HepG2 (cell line): Measurements from ENCODE around the gene PLCB1. TPM values are rescaled to one million over a fixed set of nuclear protein-coding genes. Genes with fewer than 3 reads are reported as not detected.

Experiments used
- ATF3 ChIP-seq: sonication (generic); formaldehyde crosslinking; IDR thresholded peaks from 2 replicates; pipeline ENCODE4 v1.4.0; 2020; ENCODE audit warnings: missing genetic modification reagents
- DDIT3 ChIP-seq: sonication (generic); formaldehyde crosslinking; IDR thresholded peaks from 2 replicates; pipeline ENCODE4 v1.4.0; 2020; ENCODE audit warnings: mild to moderate bottlenecking, missing genetic modification reagents
- EED ChIP-seq: sonication (generic); formaldehyde crosslinking; IDR thresholded peaks from 2 replicates; pipeline ENCODE4 v1.5.0; 2020; ENCODE audit warnings: mild to moderate bottlenecking, missing genetic modification reagents
- FOXM1 ChIP-seq: sonication (generic); formaldehyde crosslinking; IDR thresholded peaks from 2 replicates; pipeline ENCODE4 v1.5.0; 2020; ENCODE audit warnings: missing genetic modification reagents
- HHEX ChIP-seq: IDR thresholded peaks from 2 replicates; pipeline ENCODE4 v1.6.1; 2016; ENCODE audit warnings: control low read depth
- HMG20A ChIP-seq: IDR thresholded peaks from 2 replicates; pipeline ENCODE4 v1.6.1; 2016; ENCODE audit warnings: borderline replicate concordance
- JUN ChIP-seq: sonication (generic); formaldehyde crosslinking; IDR thresholded peaks from 2 replicates; pipeline ENCODE4 v1.4.0; 2020; ENCODE audit warnings: mild to moderate bottlenecking, missing genetic modification reagents
- KAT7 ChIP-seq: IDR thresholded peaks from 2 replicates; pipeline ENCODE4 v1.6.1; 2018; ENCODE audit warnings: borderline replicate concordance, missing compliant biosample characterization
- MAZ ChIP-seq, 2 experiments: sonication (generic) in 1 of 2; formaldehyde crosslinking in 1 of 2; IDR thresholded peaks; 2 replicates each; pipeline versions ENCODE4 v1.5.0 to v1.6.1; 2012 to 2020; ENCODE audit warnings: low read depth in 2 of 2, mild to moderate bottlenecking in 2 of 2, borderline replicate concordance in 1 of 2, improper control_type of control experiment in 1 of 2, low read length in 1 of 2, missing genetic modification reagents in 1 of 2, moderate library complexity in 1 of 2
- MEIS1 ChIP-seq: sonication (generic); formaldehyde crosslinking; IDR thresholded peaks from 2 replicates; pipeline ENCODE4 v1.9.0; 2021; ENCODE audit warnings: mild to moderate bottlenecking, missing genetic modification reagents, moderate library complexity, borderline replicate concordance
- MTF2 ChIP-seq: sonication (generic); formaldehyde crosslinking; IDR thresholded peaks from 2 replicates; pipeline ENCODE4 v1.5.0; 2020; ENCODE audit warnings: missing genetic modification reagents, borderline replicate concordance
- NFIB ChIP-seq: sonication (generic); formaldehyde crosslinking; IDR thresholded peaks from 2 replicates; pipeline ENCODE4 v1.9.0; 2021; ENCODE audit warnings: missing genetic modification reagents, mild to moderate bottlenecking, borderline replicate concordance
- NFYB ChIP-seq: sonication (generic); formaldehyde crosslinking; IDR thresholded peaks from 2 replicates; pipeline ENCODE4 v1.4.0; 2020; ENCODE audit warnings: missing genetic modification reagents
- SCMH1 ChIP-seq: sonication (generic); formaldehyde crosslinking; IDR thresholded peaks from 2 replicates; pipeline ENCODE4 v1.9.0; 2021; ENCODE audit warnings: missing genetic modification reagents, mild to moderate bottlenecking, borderline replicate concordance
- SMAD1 ChIP-seq: sonication (generic); formaldehyde crosslinking; IDR thresholded peaks from 2 replicates; pipeline ENCODE4 v1.4.0; 2020; ENCODE audit warnings: missing genetic modification reagents, low read depth, mild to moderate bottlenecking, borderline replicate concordance
- THAP8 ChIP-seq: sonication (generic); formaldehyde crosslinking; IDR thresholded peaks from 2 replicates; pipeline ENCODE4 v1.5.1; 2020; ENCODE audit warnings: missing genetic modification reagents, mild to moderate bottlenecking, borderline replicate concordance
- TOPORS ChIP-seq: sonication (generic); formaldehyde crosslinking; IDR thresholded peaks from 2 replicates; pipeline ENCODE4 v1.8.0; 2023; ENCODE audit warnings: mild to moderate bottlenecking, missing genetic modification reagents
- ZIK1 ChIP-seq: sonication (generic); formaldehyde crosslinking; IDR thresholded peaks from 2 replicates; pipeline ENCODE4 v1.5.0; 2020; ENCODE audit warnings: mild to moderate bottlenecking, low read depth, missing genetic modification reagents, borderline replicate concordance
- ZNF234 ChIP-seq: sonication (generic); formaldehyde crosslinking; conservative IDR thresholded peaks from 2 replicates; pipeline ENCODE4 v1.5.1; 2020; ENCODE audit warnings: mild to moderate bottlenecking, missing genetic modification reagents
- ZNF256 ChIP-seq: sonication (generic); formaldehyde crosslinking; conservative IDR thresholded peaks from 2 replicates; pipeline ENCODE4 v1.4.0; 2020; ENCODE audit warnings: missing genetic modification reagents
- ZNF513 ChIP-seq: sonication (generic); formaldehyde crosslinking; conservative IDR thresholded peaks from 2 replicates; pipeline ENCODE4 v1.5.0; 2020; ENCODE audit warnings: missing genetic modification reagents
- ZNF839 ChIP-seq: sonication (generic); formaldehyde crosslinking; IDR thresholded peaks from 2 replicates; pipeline ENCODE4 v1.4.0; 2020; ENCODE audit warnings: missing genetic modification reagents, mild to moderate bottlenecking, borderline replicate concordance
- ZXDC ChIP-seq: sonication (generic); formaldehyde crosslinking; IDR thresholded peaks from 2 replicates; pipeline ENCODE4 v1.5.0; 2020; ENCODE audit warnings: mild to moderate bottlenecking, missing genetic modification reagents
- polyA plus RNA-seq, 8 experiments: library from polyadenylated mRNA; depleted of rRNA in 3 of 8; stranded (reverse) in 7 of 8; unstranded in 1 of 8; fragments of >200 nt; fragmentation: Illumina TruSeq in 4 of 8; extraction: Trizol in 4 of 8; gene quantifications; 2 replicates each; pipeline versions ENCODE4 v1.2.1 to v1.2.3, GENCODE V29; 2011 to 2016; ENCODE audit warnings: low read depth in 4 of 8, missing spikeins in 1 of 8, mixed read lengths in 1 of 8; ENCODE audit not compliant: insufficient read depth in 1 of 8
- total RNA-seq, 5 experiments: library from RNA; depleted of rRNA; stranded (reverse); fragments of >200 nt; fragmentation: Illumina TruSeq; extraction: Trizol; gene quantifications; 2 replicates each; pipeline ENCODE4 v1.2.3, GENCODE V29; 2016; ENCODE audit warnings: low read depth in 1 of 5

PLCB1 gene
- total and polyA plus RNA-seq, 2 of the 13 experiments (the other 11 are each of a cell fraction or from before 2014, with no cell fraction given): 42.4 to 55.9 TPM

GRCh38 chr20:8144282-8145245 is 12.5 kb downstream of the PLCB1 start (continued):
- TF ChIP-seq ZNF234 (CRISPR knock-in tag): 0 out of 2 replicates have a peak, but pooled peaks have one; percentile 71
- TF ChIP-seq HMG20A: peak; percentile 100
- TF ChIP-seq ZNF513: no peak
- no peak for TF ChIP-seq ZXDC (CRISPR knock-in tag)
- peak; percentile 96 for TF ChIP-seq MEIS1 (CRISPR knock-in tag)
- peak; percentile 99 for TF ChIP-seq DDIT3 (CRISPR knock-in tag)
- TF ChIP-seq ZNF839 (CRISPR knock-in tag): no peak
- no peak for TF ChIP-seq NFIB (CRISPR knock-in tag)
- TF ChIP-seq ATF3: peak; percentile 79
- TF ChIP-seq TOPORS: peak; percentile 92; the same call in 1 of the 2 replicates
- TF ChIP-seq ZNF256 (CRISPR knock-in tag): no peak
- no peak for TF ChIP-seq SMAD1 (CRISPR knock-in tag)
- TF ChIP-seq SCMH1 (CRISPR knock-in tag): no peak
- 0 out of 2 replicates have a peak, but pooled peaks have one; percentile 15 for TF ChIP-seq ZIK1 (CRISPR knock-in tag)
- TF ChIP-seq HHEX (CRISPR knock-in tag): peak; percentile 95
- no peak for TF ChIP-seq NFYB (CRISPR knock-in tag)
- peak; percentile 97 for TF ChIP-seq JUN
- peak; percentile 91; the same call in 1 of the 2 replicates for TF ChIP-seq EED (CRISPR knock-in tag)
- peak; percentile 65; the same call in 1 of the 2 replicates for TF ChIP-seq MTF2 (CRISPR knock-in tag)
- peak; percentile 70; the same call in 1 of the 2 replicates for TF ChIP-seq MAZ (IDR thresholded peaks at IDR 0.05; ENCODE audit: borderline replicate concordance, low read depth, low read length)
- TF ChIP-seq MAZ (CRISPR knock-in tag; IDR thresholded peaks at IDR 0.05; ENCODE audit: low read depth): peak; percentile 98
- TF ChIP-seq KAT7 (CRISPR knock-in tag): 0 out of 2 replicates have a peak, but pooled peaks have one; percentile 73
- TF ChIP-seq FOXM1 (CRISPR knock-in tag): no peak
- no peak for TF ChIP-seq THAP8
